NCI-H1694 (cell line): ENCODE data around the gene CLASP1.
"Not testable (repeated sequence)": the region's sequence is repeated elsewhere in the genome, so short reads cannot be mapped to it uniquely, and the experiment has no call there.

ENCODE experiments used
- DNase-seq: peaks from one replicate; lab custom pipeline; 2025; lab: John Stamatoyannopoulos, UW

The CLASP1 gene

GRCh38 chr2:121316986-121317385, 332.3 kb downstream of the CLASP1 start:
- no peak for DNase-seq

DNA sequence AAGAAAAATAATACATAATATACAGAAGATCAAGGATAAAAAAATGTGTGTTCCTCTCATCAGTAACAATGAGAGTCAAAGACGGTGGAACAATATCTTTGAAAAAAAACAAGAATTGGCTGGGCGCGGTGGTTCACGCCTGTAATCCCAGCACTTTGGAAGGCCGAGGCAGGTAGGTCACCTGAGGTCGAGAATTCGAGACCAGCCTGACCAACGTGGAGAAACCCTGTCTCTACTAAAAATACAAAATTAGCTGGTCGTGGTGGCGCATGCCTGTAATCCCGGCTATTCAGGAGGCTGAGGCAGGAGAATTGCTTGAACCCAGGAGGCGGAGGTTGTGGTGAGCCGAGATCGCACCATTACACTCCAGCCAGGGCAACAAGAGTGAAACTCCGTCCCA, 335.6 kb downstream of the CLASP1 start:
- not testable (repeated sequence) for DNase-seq

DNA sequence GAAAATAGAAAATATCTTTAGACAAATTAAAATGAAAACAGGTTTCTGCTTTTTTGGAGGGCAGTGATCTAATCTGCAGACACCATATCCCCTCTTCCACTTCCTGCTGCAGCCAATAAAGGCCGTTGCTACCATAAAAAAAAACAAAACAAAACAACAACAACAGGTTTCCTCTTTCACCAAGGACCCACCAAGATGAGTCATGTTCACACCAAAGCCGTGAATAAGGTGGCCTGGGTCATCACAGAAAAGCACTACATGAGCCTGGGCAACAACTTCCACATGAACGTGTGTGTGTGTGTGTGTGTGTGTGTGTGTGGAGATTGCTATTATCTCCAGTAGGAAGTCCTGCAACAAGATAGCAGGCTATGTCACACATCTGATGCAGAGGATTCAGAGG, 339.5 kb downstream of the CLASP1 start:
- DNase-seq: no peak

GRCh38 chr2:121309323-121309722, 339.9 kb downstream of the CLASP1 start:
- DNase-seq: no peak

DNA sequence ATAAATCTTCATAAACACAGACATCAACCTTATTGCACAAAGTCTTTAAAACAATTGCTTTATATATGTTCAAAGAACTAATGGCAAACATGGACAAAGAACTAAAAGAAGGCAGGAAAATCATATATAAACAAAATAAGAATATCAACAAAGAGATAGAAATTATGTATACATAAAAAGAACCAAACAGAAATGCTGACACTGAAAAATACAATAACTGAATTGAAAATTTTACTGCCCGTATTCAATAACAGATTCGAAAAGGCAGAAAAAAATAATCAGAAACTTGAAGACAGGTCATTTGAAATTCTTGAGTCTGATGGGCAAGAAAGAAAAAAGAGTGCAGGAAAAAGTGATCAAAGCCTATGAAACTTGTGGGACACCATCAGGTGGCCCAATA, 342.2 kb downstream of the CLASP1 start:
- no peak for DNase-seq

DNA sequence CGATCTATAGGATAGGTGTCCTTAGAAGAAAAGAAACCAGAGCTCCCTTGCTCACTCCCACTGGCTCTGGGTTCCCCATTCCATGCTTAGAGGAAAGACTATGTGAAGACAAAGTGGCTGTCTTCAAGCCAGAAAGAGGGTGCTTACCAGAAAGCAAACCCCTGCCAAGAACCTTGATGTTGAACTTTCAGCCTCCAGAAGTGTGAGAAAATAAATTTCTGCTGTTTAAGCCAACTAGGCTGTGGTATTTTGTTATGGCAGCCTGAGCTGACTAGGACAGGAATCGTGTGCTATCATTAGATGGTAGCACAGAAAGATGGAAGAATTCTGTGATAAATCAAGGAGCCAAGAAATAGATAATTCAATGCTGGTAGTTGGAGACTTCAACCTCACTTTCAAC, 344.3 kb downstream of the CLASP1 start:
- DNase-seq: no peak

GRCh38 chr2:121303531-121304263, 345.6 kb downstream of the CLASP1 start:
- no peak for DNase-seq

DNA sequence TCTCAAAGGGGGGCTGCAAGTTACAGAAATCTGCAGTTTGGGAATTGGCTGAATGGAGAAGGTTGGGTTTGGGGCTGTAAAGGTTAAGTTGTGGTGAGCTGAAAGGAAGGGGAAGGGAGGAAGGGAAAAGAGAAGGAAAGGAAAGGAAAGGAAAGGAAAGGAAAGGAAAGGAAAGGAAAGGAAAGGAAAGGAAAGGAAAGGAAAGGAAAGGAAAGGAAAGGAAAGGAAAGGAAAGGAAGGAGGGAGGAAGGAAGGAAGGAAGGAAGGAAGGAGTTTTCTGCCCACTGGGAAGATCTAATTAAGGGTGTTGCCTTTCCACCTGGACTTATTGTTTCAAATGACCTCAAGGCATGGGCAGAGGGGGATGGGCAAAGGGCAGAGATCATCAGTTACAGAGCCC, 348.1 kb downstream of the CLASP1 start:
- DNase-seq: not testable (repeated sequence)

DNA sequence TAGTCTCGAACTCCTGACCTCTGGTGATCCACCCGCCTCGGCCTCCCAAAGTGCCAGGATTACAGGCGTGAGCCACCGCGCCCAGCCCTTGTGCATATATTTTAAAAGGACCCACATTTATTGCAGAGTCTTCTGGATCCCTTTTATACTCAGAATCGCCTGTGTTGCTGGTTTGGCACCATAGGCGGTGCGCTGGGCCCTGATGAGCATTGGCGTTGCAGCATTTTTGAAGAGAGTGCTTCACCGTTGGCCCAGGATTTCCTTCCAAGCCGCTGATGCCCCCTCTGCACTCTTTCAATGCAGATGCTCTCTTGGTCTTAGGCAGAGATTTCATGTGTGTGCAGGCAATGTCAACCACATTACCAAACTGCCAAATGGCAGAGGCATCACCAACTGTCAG, 350.8 kb downstream of the CLASP1 start:
- no peak for DNase-seq

- not testable (repeated sequence) for DNase-seq
Measured at GRCh38 chr2:121297866-121298265, 351.4 kb downstream of the CLASP1 start.

GRCh38 chr2:121297217-121297830, 351.9 kb downstream of the CLASP1 start:
- DNase-seq: peak; percentile 78

- no peak for DNase-seq
Measured at GRCh38 chr2:121295911-121296650, 353.2 kb downstream of the CLASP1 start.

- DNase-seq: no peak
Measured at GRCh38 chr2:121294881-121295840, 354.1 kb downstream of the CLASP1 start.

- no peak for DNase-seq
Measured at GRCh38 chr2:121293450-121294325, 355.6 kb downstream of the CLASP1 start.

- DNase-seq: no peak
Measured at GRCh38 chr2:121291251-121291580, 358.0 kb downstream of the CLASP1 start.

DNA sequence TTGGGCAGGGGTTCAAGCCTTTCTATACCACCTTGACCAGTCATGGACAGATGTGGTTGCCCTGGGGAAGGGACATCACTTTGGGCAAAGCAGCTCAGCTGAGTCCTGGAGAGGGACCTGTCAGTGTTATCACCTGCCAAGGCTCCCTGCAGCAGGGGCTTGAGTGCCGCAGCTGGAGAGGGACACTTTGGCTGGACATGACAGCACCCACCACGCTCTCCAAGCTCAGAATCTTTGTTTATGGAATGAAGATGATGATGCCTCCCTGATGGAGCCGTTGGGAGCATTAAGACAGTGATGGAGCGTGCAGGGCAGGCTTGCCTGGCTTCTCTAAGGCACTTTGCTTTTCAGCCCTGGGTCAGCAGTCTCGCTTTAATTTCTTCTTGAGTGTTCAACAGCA, 360.0 kb downstream of the CLASP1 start:
- DNase-seq: no peak

DNA sequence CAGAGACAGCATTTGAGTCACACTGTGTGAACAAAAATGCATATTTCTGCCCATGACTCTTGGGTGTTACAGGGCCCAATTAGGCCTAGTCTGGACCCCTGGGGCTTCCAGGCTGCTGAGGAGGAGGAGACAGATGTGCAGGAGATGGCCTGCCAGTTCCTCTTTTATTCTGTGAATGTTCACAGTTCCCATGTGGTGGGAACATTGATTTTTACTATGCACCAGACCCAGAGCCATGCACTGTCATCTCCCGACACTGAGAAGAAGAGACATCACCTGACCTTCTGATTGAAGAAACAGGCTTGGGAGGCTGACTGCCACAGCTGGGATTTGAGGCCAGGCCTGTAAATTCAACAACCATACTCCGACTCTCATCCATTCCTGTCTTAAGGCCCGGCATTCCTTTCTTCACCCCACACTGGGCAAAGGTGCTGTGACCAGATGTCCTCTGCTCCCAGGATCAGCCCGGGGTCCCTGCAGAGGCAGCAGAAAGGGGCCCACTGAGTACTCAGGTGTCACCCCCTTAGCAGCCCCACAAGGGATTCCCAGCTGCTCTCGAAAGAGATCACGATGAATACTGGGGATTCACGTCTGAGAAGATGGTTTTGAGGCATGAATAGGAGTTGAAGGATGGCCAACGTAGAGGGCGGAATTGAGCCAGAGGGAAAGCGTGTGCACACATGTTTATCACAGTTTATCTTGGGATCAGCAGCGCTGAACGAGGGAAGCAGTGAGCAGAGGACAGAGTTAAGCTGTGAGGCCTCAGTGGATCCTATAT, 360.6 kb downstream of the CLASP1 start:
- DNase-seq: no peak

GRCh38 chr2:121287956-121288355, 361.3 kb downstream of the CLASP1 start:
- DNase-seq: no peak
